Stimulated activated CD8-positive, alpha-beta memory T cell treated with anti-CD3 and anti-CD28 coated beads, Interleukin-12 subunit alpha, Interleukin-12 subunit beta, amount 100 ng/mL, for 24 hours (primary cell): ENCODE results near the gene RASSF5.

ENCODE experiments used
- DNase-seq: peaks from one replicate; pipeline ENCODE4 v3.0.0-alpha.2; 2020; ENCODE audit errors: extremely low read depth

Gene RASSF5, protein sequence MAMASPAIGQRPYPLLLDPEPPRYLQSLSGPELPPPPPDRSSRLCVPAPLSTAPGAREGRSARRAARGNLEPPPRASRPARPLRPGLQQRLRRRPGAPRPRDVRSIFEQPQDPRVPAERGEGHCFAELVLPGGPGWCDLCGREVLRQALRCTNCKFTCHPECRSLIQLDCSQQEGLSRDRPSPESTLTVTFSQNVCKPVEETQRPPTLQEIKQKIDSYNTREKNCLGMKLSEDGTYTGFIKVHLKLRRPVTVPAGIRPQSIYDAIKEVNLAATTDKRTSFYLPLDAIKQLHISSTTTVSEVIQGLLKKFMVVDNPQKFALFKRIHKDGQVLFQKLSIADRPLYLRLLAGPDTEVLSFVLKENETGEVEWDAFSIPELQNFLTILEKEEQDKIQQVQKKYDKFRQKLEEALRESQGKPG

GRCh38 chr1:206507284-206508129, at the start of gene RASSF5:
Gene RASSF5, plus strand, starts transcription at chr1:206507531. Its CDS starts 72 bp downstream, at chr1:206507603.
- peak; percentile 63 for DNase-seq

- DNase-seq, result no peak
Measured at GRCh38 chr1:206459703-206460102, 47.6 kb upstream of the RASSF5 start.

- no peak for DNase-seq
Measured at GRCh38 chr1:206460836-206461426, 46.4 kb upstream of the RASSF5 start.

- no peak for DNase-seq
Measured at GRCh38 chr1:206461602-206462455, 45.5 kb upstream of the RASSF5 start.

DNA sequence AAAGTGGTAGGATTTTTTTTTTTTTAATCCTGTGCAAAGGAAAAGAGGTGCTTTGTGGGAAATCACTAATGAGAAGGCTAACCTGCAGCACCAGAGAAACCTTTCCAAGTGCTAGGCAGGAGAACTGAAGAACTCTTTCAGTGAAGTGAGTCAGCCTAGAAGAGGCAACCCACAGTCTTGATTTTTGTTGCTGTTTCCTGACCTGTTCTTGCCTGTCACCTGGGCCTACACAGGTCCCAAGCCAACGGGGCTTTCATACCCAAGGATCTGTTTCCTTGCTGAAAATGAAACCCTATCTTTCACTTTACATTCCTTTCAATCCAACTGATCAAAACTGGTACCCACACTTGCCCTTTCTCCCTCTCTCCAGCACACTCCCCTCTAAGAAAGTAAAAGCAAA, 44.2 kb upstream of the RASSF5 start:
- no peak for DNase-seq

GRCh38 chr1:206463911-206464310, 43.4 kb upstream of the RASSF5 start:
- DNase-seq, result no peak

DNA sequence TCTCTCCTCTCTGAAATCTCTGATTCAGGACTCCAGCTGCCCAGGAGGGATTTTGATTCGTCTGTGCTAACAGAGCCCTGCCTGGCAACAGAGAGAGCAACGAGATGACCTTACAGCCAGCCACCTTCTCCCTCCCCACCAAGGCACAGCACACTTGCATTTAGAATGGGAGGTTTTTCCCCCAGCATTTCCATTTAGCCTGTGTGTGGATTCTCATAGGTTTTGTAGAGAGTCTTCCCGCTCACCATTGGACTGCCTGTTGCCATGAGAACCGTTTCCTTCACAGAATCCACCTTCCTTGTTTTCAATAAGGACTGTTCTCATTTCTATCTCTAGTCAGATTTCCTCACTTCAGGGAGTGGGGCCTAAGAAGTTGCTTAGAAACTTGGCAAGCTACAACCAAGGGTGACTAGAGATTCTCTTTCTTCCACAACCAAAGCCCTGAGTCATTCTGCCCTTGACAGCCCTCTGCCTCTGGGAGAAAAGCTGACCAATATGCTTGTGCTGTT, 42.8 kb upstream of the RASSF5 start:
- DNase-seq, result no peak

- DNase-seq, result no peak
Measured at GRCh38 chr1:206465951-206466350, 41.4 kb upstream of the RASSF5 start.

GRCh38 chr1:206466840-206467649, 40.3 kb upstream of the RASSF5 start:
- DNase-seq, result no peak

GRCh38 chr1:206467915-206468314, 39.4 kb upstream of the RASSF5 start:
- DNase-seq, result no peak

GRCh38 chr1:206468571-206468970, 38.8 kb upstream of the RASSF5 start:
- no peak for DNase-seq

DNA sequence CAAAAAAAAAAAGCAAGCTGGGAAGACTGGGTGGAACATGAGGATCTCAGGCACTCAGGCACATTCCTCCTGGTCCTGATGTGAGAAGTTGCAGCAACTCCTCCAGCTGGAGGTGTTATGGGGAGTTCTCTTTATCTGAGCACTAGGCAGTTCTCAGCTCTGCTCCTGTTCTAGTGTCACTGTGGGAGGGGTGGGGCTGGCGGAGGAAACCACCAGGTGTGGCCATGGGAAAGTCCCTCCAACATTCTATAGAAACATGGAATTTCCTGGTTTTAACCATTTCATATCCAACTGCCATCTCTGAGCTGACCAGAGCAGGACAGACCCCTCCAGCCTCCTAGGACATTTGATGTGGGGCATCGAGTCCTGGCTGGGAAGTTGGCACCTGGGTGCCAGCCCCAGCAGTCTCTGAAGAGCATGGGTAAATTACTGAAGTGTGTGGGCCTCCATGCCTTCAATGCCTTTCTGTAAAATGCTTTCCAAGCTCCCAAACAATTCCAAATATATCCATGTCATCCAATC, 37.9 kb upstream of the RASSF5 start:
- DNase-seq, result no peak

DNA sequence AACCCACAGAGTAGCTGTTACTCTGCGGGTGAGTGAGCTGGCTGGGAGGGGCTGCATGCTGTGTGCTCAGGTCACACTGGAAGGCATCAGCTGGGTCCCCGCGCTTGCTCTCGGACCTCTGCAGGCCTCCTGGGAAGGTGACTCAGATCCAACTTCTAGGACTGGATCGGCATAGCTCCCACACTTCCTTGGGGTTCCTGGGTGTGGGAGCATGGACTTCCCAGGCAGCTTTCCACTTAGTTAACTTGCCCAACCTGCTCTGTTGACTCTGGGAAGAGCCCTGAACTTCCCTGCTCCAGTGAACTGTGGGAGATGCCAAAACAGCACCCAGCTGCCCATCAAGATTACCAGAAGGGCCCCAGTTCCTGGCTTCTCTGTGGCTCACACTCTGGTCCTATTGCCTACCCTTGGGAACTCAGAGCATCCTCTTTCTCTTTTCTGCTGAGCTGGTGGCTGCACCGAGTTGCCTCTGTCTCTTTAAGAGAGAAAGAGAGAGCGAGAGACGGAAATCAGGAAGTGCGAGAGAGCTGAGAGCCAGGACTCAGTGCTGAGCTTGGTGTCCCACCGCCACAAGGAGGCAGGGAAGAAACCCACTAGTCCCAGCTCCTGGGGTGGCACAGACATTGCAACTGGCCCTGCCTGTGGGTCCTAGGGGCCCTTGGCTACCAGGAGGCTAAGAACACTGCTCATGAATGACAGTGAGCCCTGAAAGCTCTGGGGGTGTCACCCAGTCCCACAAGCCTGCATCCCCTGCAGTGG, 37.2 kb upstream of the RASSF5 start, which contains the start of gene IKBKE:
Gene IKBKE (plus strand): TSS at position 544 of the 759 bp plus-strand sequence. CDS start 2,752 bp downstream, outside the sequence.
- DNase-seq, result no peak

GRCh38 chr1:206470692-206471414, 36.5 kb upstream of the RASSF5 start:
- no peak for DNase-seq

DNA sequence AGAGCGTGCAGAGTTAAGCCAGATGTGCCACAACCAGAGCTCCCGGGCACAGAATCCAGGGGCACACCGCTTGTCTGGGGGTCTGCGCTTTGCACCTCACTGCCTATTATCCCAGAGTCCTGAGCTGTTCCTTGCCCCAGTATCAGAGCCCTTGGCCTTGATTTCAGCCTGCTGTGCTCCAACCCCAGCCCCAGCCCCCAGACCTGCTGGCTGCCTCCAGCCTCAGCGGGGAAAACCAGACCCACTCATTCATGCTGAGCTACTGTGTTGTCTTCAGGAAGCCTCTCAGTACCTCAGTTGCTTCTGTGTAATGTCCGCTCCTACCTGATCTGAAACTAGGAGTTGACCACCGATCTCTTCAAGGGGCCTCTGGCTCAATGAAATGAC, 35.9 kb upstream of the RASSF5 start:
- no peak for DNase-seq

GRCh38 chr1:206472024-206472423, 35.3 kb upstream of the RASSF5 start:
- no peak for DNase-seq

DNA sequence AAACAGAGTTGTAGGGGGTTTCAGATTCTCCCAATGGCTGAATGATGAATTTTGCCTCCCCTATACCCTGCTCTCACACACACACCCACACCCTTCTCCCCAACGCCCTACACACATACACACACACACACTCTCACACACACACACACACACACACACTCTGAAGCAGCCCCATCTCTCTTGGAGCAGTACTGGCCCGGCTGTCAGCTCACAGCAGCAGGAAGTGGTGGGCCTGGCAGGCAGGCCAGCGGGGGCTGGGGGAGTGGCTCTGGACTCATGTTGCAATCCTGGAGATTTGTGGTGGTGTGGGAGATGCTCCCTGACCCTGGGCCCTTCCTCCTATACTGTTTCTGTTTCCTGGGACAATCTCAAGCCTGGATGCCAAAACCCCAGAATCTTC, 34.9 kb upstream of the RASSF5 start:
- no peak for DNase-seq

- no peak for DNase-seq
Measured at GRCh38 chr1:206472886-206473285, 34.4 kb upstream of the RASSF5 start.

DNA sequence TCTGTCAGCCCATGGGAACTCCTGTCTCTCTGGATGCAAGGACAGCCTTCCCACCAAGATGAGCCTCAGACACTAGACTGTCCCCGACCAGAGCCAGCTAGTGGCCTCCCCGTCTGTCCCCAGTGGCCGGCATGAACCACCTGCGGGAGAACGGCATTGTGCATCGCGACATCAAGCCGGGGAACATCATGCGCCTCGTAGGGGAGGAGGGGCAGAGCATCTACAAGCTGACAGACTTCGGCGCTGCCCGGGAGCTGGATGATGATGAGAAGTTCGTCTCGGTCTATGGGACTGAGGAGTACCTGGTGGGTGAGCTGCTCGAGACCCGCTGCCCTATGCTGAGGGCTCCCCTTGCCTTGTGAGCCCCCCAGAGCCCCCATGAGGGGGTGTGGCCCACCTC, 31.3 kb upstream of the RASSF5 start:
- no peak for DNase-seq
